NCI-H2227 (cell line): Measurements from ENCODE around the gene PCK1.

Source experiments
- DNase-seq: peaks from one replicate; lab custom pipeline; 2025; ENCODE audit not compliant: unreplicated experiment; lab: John Stamatoyannopoulos, UW

The PCK1 gene

DNA sequence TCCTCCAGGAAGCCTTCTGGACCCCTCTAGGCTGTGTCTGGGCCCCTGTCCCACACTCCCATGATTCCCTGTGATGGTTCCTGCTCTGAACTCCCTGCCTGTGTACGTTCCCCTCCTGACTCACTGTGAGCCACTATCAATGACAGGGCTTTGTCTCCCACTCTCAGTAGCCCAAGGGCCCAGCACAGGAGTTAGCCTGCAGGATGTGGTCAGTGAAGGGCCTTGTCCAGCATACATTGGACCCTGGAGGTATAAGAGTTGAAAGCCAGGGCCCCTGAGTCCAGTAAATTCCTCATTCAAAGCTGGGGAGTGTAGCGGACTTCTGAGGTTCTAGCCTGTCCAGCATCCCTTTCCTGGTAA, 40.3 kb downstream of the PCK1 start:
- DNase-seq, result no peak

DNA sequence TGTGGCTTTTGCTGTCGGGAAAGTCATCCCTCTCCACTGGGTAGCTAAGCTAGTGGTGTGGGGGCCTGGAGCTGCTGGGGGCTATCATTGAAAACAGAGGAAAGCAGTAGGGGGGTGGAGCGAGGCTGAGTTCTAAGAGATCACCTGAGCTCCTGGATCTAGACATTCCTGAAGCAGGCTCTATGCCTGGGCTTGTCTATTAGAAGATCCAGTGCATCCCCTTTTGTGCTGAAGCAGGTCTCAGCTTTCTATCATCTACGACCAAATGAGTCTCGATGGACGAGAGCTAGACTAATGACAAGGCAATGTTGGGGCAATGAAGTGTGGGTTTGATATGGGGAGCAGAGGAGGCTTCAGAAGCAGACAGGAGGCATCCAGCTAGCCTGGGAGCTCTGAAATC, 40.8 kb downstream of the PCK1 start:
- DNase-seq, result no peak

DNA sequence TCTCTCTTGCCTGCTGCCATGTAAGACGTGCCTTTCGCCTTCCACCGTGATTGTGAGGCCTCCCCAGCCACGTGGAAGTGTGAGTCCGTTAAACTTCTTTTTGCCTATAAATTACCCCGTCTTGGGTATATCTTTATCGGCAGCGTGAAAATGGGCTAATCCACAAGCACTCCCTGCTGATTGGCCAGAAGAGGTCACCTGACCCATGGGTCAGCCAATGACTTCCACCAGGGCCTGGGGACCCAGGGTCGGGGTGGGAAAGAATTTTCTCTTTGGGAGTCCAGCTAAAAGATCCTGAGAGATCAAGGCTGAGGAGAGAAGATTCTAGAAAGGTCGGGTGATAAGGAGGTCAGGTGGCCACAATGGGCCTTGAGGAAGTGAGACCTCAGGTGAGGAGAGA, 42.2 kb downstream of the PCK1 start:
- DNase-seq, result no peak

DNA sequence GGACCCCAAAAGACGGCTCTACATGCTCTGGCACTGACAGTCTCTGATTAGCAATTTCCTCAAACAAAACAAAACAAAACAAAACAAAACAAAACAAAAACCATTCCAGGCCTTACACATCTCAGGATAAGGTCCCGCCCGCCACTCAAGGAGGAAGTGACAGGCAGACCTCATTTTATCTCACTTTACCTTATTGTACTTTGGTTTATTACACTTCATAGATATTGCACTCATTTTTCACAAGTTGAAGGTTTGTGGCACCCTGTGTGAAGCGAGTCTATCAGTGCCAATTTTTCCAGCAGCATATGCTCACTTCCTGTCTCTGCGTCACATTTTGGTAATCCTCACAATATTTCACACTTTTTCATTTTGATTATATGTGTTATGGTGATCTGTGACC, 44.1 kb downstream of the PCK1 start:
- no peak for DNase-seq

DNA sequence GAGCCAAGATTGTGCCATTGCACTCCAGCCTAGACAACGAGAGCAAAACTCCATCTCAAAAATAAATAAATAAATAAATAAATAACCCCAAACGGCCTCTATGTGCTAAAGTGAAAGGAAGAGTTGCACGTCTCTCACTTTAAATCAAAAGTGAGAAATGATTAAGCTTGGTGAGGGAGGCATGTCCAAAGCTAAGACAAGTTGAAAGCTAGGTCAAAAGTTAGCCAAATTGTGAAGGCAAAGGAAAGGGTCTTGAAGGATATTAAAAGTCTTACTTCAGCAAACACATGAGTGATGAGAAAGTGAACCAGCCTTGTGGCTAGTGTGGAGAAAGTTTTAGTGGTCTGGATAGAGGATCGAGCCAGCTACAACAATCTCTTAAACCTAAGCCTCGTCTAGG, 45.0 kb downstream of the PCK1 start:
- no peak for DNase-seq

DNA sequence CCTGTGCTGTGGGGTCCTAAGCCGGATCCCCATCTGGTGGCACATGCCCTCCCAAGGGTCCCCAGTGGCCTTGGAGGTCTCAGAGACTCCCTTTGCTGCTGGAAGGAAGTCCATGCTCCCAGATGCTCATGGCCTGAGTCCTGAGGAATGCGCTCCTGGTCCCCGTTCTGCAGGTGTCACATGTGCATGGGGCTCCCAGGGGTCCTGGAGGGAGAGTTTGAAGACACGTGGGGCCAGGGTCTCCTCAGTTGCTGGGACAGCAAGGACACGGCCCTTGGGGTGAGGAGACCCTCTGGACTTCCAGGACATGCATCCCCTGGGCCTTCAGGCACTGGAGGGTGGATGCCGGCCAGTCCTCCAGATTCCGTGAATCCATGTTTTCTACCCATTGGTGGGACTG, 47.6 kb downstream of the PCK1 start:
- DNase-seq, result no peak

DNA sequence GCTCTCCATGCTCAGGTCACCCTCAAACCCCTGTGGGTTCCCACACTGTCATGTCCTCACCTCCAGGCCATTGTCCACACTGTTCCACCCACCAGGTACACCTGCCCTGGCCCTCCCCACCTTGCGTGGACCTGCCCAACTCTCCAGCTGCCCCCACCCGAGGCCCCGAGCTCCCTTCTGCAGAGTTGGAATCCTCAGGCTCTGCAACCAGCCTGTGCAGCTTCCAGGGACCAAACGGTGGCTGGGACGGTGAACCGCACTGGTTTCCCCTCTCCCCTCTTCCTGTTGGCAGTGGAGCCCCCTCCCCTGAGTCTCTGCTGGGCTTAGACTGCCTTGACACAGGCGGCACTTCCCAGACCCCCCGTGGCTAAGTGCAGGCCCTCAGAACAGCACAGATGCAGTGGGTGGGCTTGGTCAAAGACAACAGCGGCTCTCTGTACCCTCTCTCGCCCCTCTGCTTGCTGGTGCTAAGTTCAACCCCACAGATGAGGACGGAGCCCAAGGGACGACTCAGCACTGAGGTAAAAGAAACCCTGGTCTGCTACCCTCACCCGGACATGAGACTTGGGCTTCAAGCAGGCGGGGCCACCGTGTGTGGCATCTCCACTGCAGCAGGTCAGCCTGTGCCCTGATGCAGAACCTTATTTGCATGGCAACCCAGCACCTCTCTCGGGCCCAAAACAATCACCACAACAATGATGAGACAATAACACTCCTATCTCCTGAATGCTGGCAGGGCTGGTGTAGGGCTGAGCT, 48.4 kb downstream of the PCK1 start:
- no peak for DNase-seq

DNA sequence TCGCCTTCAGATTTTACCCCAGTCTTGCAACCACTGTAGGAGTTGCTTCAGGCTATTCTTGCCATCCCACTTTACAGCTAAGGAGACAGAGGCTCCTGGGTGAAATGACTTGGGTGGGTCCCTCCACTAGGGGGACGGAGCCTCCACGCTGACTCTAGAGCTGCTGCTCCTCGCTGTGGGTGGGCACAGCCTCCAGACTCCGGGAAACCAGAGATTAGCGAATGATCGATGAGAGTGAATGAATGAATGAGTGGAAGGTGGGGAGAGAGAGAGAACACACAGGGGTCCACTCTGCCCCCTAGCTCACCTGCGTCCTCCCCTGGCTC, 48.9 kb downstream of the PCK1 start:
- no peak for DNase-seq

DNA sequence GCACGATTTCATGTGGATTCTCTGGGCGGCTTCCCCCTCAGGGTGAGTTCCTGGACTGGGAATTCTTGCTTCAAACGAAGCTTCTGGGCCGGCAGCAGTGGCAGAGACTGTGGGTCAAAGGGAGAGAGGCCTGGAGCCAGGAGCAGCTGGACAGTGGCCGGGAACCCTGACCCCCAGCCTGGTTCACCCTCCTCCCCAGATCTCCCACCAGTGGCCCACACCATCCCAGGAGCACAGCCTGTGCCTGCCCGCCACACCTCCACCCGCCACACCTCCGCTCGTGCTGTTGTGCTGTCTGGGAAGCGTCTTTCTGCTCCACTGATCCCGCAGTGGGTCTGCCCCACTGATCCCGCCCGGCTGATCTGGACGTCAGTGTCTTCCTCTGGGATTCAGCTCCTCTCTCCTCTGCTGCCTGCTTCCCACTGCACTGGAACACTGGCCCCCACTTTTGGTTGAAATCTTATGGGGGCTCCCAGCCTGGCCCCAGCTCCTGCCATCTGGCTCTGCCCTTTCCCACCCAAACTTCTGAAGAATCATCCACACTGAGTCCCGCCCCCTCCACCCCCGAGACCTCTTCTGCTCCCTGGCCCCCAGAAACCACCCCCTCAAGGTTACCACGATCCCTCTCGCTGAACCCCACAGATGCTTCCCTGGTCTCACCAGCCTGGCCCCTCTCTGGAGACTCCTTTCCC, 49.5 kb downstream of the PCK1 start:
- no peak for DNase-seq

DNA sequence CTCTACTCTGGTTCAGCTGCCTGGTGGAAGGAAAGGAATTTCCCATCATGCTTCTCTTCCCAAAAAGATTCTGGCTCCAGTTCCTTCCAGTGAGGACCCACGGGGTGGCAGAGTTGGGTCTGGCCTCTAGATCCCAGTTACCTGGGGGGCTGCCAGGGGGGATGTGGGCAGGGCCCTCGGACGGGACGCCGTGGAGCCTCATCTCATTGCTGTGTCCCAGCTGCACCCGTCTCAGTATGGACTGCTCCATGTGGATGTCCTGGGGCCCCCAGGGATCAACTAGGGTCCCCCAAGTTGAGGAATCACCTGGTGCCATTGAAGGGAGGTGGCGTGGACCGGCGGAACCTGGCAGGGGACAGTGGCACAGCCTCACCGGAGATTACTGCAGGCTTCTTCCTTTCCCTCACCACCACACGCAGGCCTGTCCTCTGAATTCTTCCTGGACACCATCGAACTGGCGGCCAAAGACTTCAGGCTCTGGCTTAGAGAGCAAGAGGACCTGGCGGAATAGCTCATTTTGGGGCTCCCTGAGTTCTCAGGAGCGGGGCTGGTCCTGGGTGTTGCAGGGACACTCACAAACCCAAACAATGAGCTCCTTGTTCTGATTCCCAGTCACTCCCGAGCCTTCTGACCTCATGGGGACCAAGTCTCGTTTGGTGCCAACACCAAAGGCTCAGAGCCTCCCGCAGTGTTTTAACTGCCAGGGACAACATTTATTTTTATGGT, 50.8 kb downstream of the PCK1 start:
- DNase-seq, result no peak

DNA sequence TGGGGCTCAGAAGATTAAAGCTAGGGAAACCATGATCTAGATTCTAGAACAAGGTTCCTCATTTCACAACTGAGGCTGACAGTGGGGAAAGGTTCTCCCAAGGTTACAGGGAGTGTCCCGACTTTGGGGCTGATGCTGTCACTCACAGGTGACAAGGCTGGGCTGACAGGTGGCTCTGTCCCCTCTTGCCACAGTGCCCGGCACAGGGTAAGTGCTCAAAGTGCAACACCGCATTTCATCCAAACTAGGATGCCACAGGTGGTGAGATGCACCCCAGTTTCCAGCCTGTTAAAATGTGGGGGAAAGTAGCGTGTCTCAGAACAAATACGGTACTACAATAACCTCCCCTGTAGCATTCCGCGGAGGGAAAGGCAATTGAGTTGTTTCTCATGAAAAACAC, 51.5 kb downstream of the PCK1 start:
- no peak for DNase-seq

DNA sequence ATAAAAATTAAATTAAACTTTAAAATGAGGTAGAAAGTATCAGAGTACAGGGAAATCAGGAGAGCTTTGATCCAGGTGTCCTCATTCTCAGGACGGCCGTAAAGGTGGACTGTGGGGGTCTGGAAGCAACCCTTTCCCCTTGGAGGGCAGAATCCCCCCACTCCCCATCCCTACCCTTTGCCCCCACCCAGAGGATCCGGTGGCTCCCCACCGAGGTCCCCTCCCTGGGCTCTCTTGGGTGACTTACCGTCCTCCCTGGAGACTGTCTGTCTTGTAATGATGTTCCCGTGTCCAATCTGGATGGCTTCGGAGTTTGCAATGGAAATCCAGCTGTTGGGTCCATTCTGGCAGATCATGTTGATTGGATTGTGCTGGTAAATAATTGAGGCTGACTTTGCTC, 52.0 kb downstream of the PCK1 start:
- no peak for DNase-seq

DNA sequence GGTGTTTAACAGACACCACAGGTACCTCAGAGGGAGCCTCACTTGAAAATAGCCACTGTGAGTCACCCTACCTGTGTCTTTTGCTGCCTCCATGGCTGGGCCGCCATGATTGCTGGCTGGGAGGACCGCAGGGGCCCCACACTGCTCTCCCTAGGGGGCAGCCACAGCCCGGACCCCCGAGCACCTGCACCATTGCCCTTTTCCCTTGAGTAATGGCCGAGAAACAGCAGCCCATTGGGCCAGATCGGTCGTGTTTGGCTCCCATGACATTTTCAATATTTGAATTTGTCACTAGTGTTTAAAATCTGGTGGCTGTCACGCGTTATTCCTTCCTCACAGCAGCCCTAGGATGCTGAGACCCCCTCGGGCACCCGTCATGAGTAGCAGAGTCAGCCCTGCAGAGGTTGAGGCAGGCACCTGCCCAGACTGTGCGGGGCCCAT, 52.6 kb downstream of the PCK1 start:
- DNase-seq, result no peak

DNA sequence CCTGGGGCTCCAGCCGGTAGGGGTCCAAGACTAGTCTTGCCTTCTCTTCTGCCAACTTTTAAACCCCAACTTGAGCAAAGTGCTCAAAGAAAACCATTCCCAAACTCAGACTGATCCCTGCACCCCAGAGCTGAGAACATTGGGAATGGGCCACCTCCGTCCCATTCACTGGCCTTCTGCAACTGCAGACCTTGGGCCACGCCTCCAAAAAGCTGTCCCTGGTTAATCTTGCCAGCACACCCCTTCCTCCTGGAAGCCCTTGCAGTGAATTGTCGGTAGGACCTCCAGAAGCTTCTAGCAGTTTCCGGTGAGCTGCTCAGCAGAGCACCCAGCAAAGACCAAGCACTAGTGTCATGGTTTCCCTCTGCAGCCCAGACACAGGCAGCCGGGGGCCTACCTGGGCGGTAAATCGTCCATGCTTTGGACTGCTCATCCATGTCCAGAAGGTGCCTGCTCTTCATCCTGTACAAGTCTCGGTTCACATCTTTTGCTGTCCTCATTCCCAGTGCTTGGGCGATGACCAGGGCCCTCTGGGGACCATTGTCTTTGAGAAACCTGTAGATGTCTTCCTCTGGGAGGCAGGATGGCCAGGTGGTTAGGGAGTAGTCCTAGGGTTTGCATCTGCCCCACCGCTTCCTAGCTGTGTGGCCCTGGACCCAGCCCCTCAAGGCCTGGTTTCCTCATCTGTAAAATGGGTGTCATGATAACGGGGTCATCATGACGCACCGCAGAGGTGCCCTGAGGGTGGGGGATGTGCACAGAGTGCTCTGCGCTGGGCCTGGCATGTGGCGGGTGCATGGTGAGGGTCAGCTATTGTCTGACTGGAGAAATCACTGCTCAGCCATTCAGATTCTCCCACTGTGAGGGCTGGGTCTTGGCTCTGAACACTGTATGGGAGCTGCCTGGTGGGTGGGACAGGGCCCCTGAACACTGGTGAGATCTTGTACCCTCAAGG, 53.9 kb downstream of the PCK1 start:
- DNase-seq, result no peak

DNA sequence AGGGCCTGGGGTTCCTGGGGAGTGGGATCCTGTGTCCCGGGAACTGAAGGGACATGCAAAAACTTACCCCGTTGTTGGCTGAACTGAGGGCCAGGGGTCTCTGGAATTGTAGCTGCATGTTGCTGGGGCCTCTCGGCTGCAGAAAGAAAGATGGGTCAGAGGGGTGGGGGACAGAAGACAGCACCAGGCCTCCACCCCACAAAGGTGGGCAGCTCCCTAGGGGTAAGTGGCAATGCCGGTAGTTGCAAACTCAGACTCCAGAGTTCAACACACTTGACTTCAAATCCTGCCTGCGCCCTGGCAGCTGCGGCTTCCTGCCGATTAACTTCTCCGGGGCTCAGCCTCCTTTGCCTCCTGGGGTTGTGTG, 54.5 kb downstream of the PCK1 start:
- DNase-seq, result no peak

DNA sequence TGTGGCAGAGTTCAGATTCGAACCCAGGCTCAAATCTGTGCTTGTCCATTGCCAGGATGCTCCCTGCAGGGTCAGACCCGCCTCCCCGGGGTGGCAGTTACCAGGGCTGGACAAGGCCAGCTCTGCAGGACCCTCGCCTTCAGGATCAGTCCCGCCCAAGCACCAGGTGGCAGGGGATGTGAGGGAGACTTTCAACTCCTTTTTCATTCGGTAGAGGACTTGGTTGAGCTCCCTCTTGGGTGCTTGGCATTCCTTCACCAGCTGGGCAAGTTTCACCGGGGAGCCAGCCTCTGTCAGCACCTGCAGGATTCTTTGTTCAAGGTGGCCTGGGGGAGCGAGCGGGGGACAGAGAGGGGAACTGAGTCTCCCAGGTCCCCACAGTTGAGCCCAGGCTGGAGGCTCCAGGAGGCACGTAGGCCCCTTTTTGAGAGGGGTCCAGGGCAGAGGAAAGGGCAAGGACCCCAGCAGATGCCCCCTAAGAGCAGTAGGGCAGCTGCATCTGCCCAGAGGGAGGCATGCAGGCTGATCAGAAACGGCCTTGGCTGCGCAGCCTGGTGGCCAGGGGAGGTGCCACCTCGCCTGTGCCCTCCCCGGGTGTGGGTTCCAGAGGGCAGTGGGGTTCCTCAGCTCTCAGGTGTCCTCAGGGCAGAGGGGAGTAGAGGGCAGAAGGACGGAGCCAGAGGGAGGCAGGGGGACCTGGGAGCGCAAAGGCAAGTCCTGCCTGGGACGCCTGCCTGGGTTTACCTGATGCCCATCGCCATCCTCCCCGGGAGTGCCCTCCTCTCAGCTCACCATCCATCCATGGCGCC, 55.4 kb downstream of the PCK1 start:
- DNase-seq, result no peak

DNA sequence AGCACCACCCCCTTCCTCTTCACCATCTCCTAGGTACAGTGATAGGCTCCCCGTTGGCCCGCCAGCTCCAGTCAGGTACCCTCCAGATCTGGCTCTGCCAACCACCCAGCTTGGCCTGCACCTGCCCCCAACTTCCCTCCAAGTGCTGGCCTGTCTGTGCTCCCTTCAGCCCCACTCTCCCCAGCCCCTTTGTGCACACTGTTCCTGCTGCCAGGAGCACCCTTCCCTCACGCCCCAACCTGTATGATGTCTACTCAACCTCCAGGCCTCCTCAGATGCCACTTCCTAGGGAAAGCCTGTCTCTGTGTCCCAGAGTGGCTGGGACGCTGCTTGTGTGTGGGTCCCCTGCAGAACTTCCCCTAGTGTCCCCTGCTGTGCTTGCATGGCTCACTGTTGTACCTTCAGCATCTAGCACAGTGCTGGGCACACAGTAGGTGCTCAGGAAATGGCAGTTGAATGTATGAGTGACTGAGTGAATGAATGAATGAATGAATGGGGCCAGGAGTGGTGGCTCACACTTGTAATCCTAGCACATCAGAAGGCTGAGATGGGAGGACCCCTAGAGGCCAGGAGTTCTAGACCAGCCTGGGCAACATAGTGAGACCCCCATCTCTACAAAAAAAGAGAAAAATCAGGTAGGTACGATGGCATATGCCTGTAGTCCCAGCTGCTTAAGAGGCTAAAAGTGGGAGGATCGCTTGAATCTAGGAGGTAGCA, 56.3 kb downstream of the PCK1 start:
- no peak for DNase-seq
